ENCODE results near the gene ZNF605.
"Not testable (repeated sequence)": the region's sequence is repeated elsewhere in the genome, so short reads cannot be mapped to it uniquely, and the experiment has no call there.

The ZNF605 gene

DNA sequence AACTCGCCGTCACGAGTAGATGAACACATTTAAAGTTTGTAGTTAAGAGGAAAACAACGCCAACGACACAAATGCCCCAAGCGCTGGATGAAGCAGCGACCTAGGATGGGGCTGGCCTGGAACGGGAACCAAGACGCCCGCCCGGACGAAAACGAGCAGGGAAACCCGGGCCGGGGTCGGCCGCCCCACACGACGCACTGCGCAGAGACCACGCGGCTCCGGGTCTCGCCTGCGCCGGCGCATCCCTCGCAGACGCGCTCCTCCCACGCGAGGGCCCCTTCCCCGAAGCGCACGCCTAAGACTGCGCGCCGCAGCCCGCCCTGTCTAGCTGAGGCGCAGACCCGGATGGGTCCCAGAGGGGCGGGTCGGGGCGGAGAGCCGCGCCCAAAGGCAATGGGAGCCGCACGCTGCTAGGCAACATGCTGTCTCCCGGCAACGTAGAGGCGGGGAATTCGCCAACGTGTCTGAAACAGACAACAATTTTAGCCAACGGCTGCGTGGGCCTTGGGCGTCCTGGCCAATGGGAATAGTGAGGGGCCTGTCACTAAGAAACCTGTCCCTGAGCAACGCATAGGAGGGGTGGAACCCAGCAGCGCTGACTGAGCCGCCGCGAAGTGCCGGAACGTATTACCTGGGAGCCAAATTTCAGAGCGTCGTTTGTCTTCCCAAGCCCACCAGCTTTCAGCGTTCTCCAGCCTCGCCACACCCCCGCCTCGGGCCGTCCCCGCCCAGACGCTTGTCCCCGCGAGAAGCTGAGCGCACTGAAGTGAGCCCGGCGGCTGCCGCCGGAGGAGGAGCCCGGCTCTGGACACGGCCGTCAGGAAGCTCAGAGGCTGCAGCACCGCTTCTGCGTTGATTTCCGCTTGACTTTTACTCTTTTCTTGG lies 47.7 kb downstream of the ZNF605 start:
- peak; percentile 88 for DNase-seq (ENCODE audit: low read depth in 2 of 2)

DNA sequence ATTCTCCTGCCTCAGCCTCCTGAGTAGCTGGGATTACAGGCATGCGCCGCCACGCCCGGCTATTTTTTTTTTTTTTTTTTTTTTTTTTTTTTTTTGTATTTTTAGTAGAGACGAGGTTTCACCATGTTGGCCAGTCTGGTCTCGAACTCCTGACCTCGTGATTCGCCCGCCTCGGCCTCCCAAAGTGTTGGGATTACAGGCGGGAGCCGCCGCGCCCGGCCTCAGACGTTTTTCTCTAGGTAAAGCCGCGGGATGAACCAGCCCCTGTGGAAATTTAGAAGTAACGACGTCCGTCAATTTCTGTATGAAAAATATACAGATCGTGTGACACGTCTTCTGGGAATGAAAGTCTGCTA lies 48.3 kb downstream of the ZNF605 start:
- DNase-seq (ENCODE audit: low read depth in 2 of 2), result not testable (repeated sequence)

DNA sequence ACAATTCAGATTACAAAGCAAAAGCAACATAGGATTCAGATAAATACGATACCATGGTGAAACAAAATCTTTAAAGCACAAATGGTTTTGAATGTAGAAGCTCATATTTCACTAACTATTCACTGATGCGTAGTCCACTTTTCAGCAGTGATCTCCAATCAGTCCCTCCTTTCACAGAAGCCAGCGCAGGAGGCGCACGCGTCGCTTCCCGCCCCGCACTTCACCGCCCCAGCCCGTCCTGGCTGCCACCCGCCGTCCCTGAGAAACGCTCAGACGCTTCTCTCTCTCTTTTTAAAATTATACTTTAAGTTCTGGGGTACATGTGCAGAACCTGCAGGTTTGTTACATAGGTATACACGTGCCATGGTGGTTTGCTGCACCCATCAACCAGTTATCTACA lies 48.9 kb downstream of the ZNF605 start:
- no peak for DNase-seq (ENCODE audit: low read depth in 2 of 2)

DNA sequence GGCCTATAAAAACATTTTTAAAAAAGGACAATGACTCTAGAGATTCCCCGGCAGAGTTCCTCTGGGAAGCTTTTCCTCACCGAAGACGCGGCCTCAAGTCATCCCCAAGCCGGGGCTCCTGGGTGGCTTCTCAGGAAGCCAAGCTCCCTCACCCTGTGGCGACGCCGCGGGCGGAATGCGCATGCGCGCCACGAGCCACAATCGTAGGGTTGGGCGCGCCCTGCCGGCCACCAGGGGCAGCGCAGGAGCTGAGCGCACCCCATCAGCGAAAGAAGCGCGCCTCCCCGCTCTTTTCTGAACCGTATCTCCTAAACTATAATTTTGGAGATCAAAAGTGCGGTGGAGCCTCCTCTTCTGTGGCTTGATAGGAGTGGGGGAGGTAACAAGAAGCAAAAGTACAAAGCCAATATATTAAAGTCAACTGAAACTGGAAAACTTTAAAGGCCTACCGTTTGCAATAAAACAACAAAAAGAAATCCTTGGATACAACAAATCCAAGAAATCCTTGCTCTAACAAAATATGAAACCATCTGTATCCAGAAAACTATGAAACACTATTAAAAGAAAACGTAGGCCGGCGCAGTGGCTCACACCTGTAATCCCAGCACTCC lies 51.3 kb downstream of the ZNF605 start:
- no peak for DNase-seq (ENCODE audit: low read depth in 2 of 2)

DNA sequence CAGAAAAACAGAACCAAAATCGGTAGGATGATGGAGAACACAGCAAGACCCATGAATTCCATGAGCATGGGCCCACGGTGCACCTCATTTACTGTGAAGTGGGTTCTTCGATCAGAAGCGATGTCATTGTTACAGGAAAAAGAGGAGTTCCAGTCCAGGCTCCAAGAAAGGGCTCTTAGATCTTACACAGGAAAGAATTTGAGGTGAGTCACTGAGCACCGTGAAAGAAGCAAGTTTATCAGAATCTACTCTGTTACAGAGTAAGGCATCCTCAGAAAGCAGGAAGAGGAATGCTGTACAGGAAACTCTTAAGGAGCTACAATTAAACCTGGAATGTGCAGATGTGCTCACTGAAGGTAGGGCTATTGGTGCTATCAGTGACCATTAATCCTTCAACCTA lies 57.1 kb downstream of the ZNF605 start:
- DNase-seq (ENCODE audit: low read depth in 2 of 2), result no peak

DNA sequence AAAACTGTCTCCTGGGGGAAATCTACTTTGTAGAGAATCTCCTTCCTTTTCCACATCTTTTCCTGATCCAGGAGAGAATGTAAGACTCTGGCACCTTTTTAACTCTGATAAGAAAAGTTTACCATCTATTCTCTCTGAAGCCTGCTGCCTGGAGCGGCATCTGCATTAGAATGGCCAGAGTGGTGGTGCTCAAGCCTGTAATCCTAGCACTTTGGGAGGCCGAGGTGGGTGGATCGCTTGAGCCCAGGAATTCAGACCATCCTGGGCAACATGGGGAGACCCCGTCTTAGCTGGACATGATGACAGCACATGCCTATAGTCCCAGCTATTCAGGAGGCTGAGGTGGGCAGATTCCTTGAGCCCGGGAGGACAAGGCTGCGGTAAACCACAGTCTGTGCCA lies 67.3 kb downstream of the ZNF605 start:
- no peak for DNase-seq (ENCODE audit: low read depth in 2 of 2)

DNA sequence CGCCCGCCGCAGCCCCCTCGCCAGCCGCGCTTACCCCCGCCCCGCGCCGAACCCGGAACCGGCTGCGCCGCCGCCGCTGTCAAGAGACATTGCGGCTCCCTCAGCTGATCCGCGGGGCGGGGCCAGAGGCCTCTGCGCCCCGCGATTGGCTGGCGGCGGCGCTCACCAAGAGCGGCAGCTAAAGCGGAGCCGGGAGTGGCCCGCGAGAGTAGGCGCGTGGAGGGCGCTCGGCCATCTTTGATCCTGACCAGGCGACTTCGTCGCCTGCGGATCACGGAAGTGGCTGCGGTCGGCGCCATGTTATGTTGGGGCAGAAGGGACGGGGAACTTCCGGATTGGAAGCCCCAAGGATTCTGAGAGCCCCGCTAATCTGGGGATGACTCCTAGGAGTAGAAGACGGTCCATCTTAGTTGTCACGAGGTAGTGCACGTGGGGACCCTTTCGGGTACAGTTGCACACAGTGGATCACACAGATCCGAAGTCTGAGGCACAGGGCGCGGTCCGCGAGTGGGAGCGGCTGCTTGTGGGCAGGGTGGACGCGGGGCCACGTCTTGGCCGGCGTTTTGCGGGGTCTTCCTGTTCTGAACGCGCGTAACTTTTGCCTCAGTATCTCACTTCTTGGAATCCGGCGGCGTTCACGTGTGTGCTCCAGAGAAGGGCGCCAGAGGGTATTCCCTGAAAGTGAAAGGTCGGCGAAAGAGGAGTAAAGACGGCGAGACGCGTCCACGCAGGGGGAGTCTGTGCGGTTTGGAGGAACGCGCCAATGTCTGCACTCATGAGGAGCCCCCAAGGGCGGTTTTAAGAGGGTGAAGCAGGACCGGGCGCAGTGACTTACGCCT lies 68.4 kb downstream of the ZNF605 start, which contains the start of gene CHFR:
Gene CHFR (minus strand): TSS at position 93 of the 839 bp plus-strand sequence. CDS start 277 bp downstream, outside the sequence.
- peak; percentile 93 to 94 for DNase-seq (ENCODE audit: low read depth in 2 of 2)

DNA sequence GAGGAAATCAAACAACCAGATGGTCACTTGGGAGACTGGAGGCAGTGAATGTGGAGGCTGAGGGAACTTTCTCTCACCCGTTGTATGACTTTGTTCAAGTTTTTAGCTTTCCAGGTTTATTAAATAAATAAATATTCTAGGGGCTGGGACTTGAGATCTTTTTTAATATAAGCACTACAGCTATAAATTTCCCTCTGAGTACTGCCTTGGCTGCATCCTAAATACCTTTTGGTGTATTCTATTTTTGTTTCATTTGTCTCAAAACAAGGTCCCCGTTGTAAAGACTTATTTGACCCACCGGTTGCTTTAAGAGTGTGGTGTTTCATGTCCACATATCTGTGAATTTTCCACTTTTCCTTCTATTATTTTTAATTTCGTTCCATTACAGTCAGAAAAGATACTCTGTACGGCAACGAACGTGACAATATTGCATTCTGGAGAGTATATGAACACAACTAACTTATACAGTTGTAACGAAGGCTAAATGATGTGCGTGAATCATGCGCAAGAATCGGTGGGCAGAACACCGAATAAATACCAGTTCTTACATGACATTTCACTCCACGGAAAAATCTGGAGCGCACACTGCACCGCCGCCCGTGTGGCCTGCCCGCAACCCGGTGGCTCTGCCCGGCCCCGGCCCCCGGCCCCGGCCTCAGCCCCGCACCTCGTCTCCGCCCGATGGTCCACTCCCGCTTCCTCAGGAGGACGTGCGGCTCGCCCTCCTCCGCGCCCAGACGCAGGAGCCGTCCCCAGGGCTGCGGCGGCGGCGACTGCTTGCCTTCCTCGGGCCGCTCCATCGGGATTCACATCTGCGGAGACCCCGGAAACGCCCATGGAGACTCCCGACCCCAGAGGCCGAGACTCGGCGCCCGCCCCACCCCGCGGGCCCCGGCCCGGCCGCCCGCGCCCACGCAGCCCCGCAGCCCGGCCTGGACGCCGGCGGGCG lies 69.3 kb downstream of the ZNF605 start:
- DNase-seq (ENCODE audit: low read depth in 2 of 2), result no peak

DNA sequence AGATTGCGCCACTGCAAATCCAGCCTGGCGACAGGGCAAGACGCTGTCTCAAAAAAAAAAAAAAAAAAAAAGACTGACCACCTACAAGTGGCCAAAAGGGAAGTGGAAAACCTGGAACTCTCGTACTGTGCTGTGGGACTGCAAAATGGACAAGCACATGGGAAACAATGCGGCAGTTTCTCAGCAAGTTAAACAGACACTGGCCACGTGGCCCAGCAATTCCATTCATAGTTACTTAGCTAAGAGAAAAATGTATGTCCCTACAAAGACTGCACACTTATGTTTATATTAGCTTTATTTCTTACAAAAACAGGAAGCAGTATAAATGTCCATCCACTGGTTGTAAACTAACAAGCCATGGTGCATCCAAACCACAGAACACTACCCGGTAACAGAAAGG lies 74.3 kb downstream of the ZNF605 start:
- no peak for DNase-seq (ENCODE audit: low read depth in 2 of 2)

DNA sequence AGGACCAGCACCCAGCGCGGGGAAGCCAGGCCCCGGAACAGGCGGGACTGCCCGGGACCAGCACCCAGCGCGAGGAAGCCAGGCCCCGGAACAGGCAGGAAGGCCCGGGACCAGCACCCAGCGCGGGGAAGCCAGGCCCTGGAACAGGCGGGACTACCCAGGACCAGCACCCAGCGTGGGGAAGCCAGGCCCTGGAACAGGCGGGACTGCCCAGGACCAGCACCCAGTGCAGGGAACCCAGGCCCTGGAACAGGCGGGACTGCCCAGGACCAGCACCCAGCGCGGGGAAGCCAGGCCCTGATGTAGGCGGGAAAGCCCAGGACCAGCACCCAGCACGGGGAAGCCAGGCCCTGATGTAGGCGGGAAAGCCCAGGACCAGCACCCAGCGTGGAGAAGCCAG lies 81.5 kb downstream of the ZNF605 start:
- DNase-seq (ENCODE audit: low read depth in 2 of 2), result not testable (repeated sequence)

DNA sequence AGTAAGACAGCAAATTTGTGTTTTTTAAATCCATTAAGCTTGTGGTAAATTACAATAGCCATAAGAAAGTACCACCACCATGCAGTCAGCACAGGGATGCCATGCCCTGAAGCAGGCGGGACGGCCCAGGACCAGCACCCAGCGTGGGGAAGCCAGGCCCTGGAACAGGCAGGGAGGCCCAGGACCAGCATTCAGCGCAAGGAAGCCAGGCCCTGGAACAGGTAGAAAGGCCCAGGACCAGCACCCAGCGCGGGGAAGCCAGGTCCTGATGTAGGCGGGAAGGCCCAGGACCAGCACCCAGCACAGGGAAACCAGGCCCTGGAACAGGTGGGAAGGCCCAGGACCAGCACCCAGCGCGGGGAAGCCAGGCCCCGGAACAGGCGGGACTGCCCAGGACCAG lies 81.9 kb downstream of the ZNF605 start:
- no peak for DNase-seq (ENCODE audit: low read depth in 2 of 2)

DNA sequence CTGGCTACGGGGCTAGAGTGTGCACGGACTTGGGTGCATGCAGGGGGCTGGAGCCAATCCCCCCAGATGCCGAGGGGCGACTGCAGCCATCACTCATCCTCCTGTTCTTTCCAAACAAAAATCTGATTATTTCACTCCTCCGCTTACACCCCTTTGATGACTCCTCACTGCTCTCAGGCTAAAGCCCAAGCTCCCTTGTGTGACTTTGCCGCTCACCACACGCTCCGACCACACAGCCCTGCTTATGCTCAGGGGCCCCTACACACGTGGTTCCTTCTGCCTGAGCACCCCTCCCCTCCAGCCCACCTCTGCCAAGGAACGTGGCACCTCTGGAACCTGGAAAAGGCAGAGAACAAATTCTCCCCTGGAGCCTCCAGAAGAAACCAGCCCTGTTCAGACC lies 82.4 kb downstream of the ZNF605 start:
- DNase-seq (ENCODE audit: low read depth in 2 of 2), result no peak

DNA sequence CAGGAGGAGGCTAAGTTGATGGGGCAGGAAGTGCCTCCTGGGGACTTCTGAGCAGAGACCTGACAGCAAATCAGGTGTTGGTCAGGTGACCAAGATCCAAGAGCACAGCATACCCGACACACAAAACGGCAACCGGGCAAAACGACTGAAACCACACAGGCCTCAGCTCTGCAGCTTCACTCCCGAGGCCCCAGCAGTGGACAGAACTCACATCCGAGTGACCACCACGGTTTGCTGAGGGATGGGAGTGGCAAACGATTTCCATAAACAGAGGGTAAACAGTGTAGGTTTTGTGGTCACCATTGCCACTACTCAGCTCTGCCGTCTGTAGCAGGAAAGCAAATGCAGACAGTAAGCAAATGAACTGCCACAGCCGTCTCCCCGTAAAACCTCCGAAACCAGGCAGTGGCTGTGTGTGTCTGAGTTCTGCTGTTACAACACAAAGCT lies 83.1 kb downstream of the ZNF605 start:
- no peak for DNase-seq (ENCODE audit: low read depth in 2 of 2)

DNA sequence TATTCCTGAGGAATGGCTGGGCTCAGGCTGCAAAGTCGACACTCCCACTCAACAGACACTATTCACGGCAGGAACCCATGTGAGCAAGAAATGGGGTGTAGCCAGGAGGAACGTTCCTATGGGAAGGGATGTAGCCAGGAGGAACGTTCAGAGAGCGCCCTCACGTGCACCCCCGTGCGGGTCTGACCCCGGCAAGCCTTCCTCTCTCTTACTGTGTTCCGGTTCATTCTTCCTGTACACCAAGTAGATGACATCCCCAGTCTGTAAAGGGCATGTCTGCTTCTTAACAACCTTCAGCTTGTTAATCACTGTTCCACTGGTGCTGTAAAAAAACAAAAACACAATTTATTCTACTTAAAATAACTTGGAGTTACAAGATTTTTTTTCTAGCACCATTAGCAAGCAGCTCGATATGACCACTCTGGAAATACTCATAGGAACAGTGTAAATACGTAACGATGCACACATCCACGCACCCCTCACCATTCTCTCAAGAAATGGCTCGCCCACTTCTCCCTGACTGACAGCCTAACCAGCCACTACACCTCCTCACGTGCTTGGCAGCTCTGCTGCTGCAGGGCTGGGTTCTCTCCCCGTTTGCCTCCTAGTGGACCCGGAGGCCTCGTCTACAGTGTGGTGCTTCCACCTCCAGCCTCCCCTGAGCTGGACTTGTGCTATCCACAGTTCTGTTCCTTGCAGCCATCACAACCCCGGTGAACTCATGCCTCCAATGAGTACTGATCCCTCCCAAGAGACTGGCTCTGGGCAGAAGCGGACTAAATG lies 83.8 kb downstream of the ZNF605 start:
- DNase-seq (ENCODE audit: low read depth in 2 of 2), result no peak

DNA sequence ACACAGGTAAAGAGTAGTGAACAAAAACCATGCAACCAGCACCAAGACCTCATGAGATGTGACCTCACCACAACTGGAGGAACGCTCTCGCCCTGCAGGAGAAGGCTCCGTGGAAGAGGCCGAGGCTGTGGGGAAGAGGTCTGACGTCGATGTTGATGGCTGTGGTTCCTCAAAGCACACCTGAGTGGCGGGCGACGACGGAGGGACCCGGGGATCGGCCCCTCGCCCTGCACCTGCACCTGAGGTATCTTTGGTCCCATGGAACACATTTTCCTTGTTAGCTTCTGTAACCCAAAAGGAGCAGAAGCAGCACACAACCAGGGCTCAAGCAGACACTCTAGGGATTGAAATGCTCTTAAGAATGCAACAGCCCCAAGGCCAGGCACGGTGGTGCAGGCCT lies 86.6 kb downstream of the ZNF605 start:
- DNase-seq (ENCODE audit: low read depth in 2 of 2), result no peak
